Endodermal cell (in vitro differentiated cells): ENCODE results near the gene COX14. TPM values are rescaled to one million over a fixed set of nuclear protein-coding genes. Genes with fewer than 3 reads are reported as not detected.

ENCODE experiments used
- DNase-seq: peaks from one replicate; pipeline ENCODE4 v3.0.0-alpha.2; 2017
- H3K27ac ChIP-seq: 2 replicates; pipeline ENCODE4 v1.5.1; 2013; ENCODE audit warnings: mild to moderate bottlenecking, low read depth, low read length, moderate library complexity
- H3K27me3 ChIP-seq: 2 replicates; pipeline ENCODE4 v1.6.1; 2013; ENCODE audit warnings: mild to moderate bottlenecking, low read length, moderate library complexity; ENCODE audit not compliant: insufficient read depth, control insufficient read depth, poor library complexity, severe bottlenecking
- H3K36me3 ChIP-seq: 2 replicates; pipeline ENCODE4 v1.7.0; 2013; ENCODE audit warnings: mild to moderate bottlenecking, low read length, moderate library complexity; ENCODE audit not compliant: control insufficient read depth, insufficient read depth
- H3K4me1 ChIP-seq: one replicate; pipeline ENCODE4 v1.7.0; 2013; ENCODE audit warnings: low read length; ENCODE audit not compliant: control insufficient read depth, insufficient read depth
- H3K4me3 ChIP-seq: 2 replicates; pipeline ENCODE4 v1.5.1; 2013; ENCODE audit warnings: mild to moderate bottlenecking, low read length, moderate library complexity
- H3K9ac ChIP-seq: 2 replicates; pipeline ENCODE4 v1.6.1; 2013; ENCODE audit warnings: mild to moderate bottlenecking, low read length, moderate library complexity; ENCODE audit not compliant: poor library complexity, severe bottlenecking; ENCODE audit errors: extremely low read depth
- H3K9me3 ChIP-seq: 2 replicates; pipeline ENCODE4 v1.6.1; 2013; ENCODE audit warnings: mild to moderate bottlenecking, low read length, moderate library complexity; ENCODE audit not compliant: control insufficient read depth
- H3K27ac Mint-ChIP-seq: 2 replicates; pipeline ENCODE4 v1.8.0; 2020; ENCODE audit warnings: mixed read lengths
- H3K27me3 Mint-ChIP-seq: 2 replicates; pipeline ENCODE4 v1.8.0; 2021; ENCODE audit warnings: mild to moderate bottlenecking, mixed read lengths; ENCODE audit not compliant: insufficient read depth
- H3K36me3 Mint-ChIP-seq: 2 replicates; pipeline ENCODE4 v1.8.0; 2020; ENCODE audit warnings: low read depth, mixed read lengths
- H3K4me1 Mint-ChIP-seq: 2 replicates; pipeline ENCODE4 v1.8.0; 2020; ENCODE audit warnings: mixed read lengths
- H3K4me3 Mint-ChIP-seq: 2 replicates; pipeline ENCODE4 v1.8.0; 2020; ENCODE audit warnings: mild to moderate bottlenecking, moderate library complexity, mixed read lengths
- H3K9me3 Mint-ChIP-seq: 2 replicates; pipeline ENCODE4 v1.8.0; 2020; ENCODE audit warnings: mild to moderate bottlenecking, mixed read lengths
- CTCF ChIP-seq: fragments of 200-600 bp; sonication (generic); conservative IDR thresholded peaks from 2 replicates; pipeline ENCODE4 v1.5.0; 2021; ENCODE audit warnings: antibody characterized with exemption, mild to moderate bottlenecking
- WGBS, 2 experiments: methylation state at CpG; one replicate each; pipeline versions ENCODE4 v1.1.5 to v1.1.7; 2013; ENCODE audit warnings: missing lambda C conversion rate in 2 of 2, mixed read lengths in 1 of 2; ENCODE audit not compliant: insufficient coverage in 1 of 2, insufficient read length in 1 of 2; 5-methylcytosine and 5-hydroxymethylcytosine counted together
- total RNA-seq, 2 donors: library from RNA; stranded (reverse); fragmentation: NEBNext Ultra II Directional in 1 of 2; extraction: Animal tissue kit (Norgen Biotek cat#: 25700) in 1 of 2; gene quantifications; 2 replicates in 1 of 2; 3 replicates in 1 of 2; pipeline ENCODE4 v1.2.1, GENCODE V29; 2021

COX14 gene
- total RNA-seq, 2 donors from 2014 or later = 26.0 to 26.7 TPM

DNA sequence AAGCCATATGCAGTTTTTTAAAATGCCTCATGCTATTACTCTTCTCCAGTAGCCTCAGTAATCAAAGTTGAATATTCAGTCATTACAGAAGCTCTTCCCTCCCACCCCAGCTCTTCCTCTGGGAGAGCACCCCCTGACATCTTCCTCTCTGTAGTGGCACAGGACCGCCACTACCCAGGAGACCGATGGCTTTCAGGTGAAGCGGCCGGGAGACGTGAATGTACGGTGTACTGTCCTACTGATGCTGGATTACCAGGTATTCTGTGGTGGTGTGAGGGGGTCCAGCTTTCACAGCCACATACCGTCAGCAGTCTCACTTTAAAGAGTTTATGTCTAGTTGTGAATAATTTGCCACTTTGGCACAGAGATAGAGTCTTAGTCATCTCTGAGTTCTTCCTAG lies 22.3 kb upstream of the COX14 start:
- Mint-ChIP-seq H3K4me3 (no peak overlapping the region), H3K27ac (no peak overlapping the region), H3K27me3 (no peaks in the 10 kb centered on the region), H3K9me3 (no peaks in the 10 kb centered on the region), H3K4me1 (peaks cover 4% of the 10 kb centered on the region), H3K36me3 (peaks cover 72% of the 10 kb centered on the region)
- DNase-seq = no peak
- H3K4me3 ChIP-seq = no peak overlapping the region
- H3K9me3 ChIP-seq = no peaks in the 10 kb centered on the region
- H3K9ac ChIP-seq = no peak overlapping the region
- H3K27ac ChIP-seq = no peak overlapping the region
- peaks cover 75% of the 10 kb centered on the region for H3K36me3 ChIP-seq
- 97 to 100% methylated on average over 1 to 7 of the region's 7 CpGs for WGBS, 2 experiments
- TF ChIP-seq CTCF = no peak
- H3K27me3 ChIP-seq = no peaks in the 10 kb centered on the region
- no peaks in the 10 kb centered on the region for H3K4me1 ChIP-seq

GRCh38 chr12:50090391-50090790 lies 21.6 kb upstream of the COX14 start:
- DNase-seq = no peak
- peaks cover 4% of the 10 kb centered on the region for H3K4me1 Mint-ChIP-seq
- no peak overlapping the region for H3K27ac Mint-ChIP-seq
- Histone ChIP-seq H3K9me3 (no peaks in the 10 kb centered on the region), H3K4me1 (no peaks in the 10 kb centered on the region), H3K27me3 (no peaks in the 10 kb centered on the region), H3K27ac (no peak overlapping the region), H3K36me3 (peaks cover 82% of the 10 kb centered on the region), H3K4me3 (no peak overlapping the region), H3K9ac (no peak overlapping the region)
- no peak overlapping the region for H3K4me3 Mint-ChIP-seq
- no peaks in the 10 kb centered on the region for H3K27me3 Mint-ChIP-seq
- H3K9me3 Mint-ChIP-seq = no peaks in the 10 kb centered on the region
- peaks cover 78% of the 10 kb centered on the region for H3K36me3 Mint-ChIP-seq
- WGBS, 2 experiments = 92 to 100% methylated on average over 1 to 5 of the region's 5 CpGs
- no peak for TF ChIP-seq CTCF

- peaks cover 78% of the 10 kb centered on the region for H3K36me3 Mint-ChIP-seq
Measured at GRCh38 chr12:50097952-50098351, 14.1 kb upstream of the COX14 start.

More at GRCh38 chr12:50097952-50098351, 14.1 kb upstream of the COX14 start:
- Histone ChIP-seq H3K9ac (no peak overlapping the region), H3K27me3 (no peaks in the 10 kb centered on the region), H3K36me3 (peaks cover 79% of the 10 kb centered on the region), H3K9me3 (no peaks in the 10 kb centered on the region), H3K4me1 (no peaks in the 10 kb centered on the region), H3K4me3 (no peak overlapping the region), H3K27ac (no peak overlapping the region)
- no peak overlapping the region for H3K27ac Mint-ChIP-seq
- WGBS, 2 experiments = 92 to 93% methylated on average over 6 of the region's 6 CpGs
- peaks cover 5% of the 10 kb centered on the region for H3K4me1 Mint-ChIP-seq
- H3K27me3 Mint-ChIP-seq = no peaks in the 10 kb centered on the region
- H3K9me3 Mint-ChIP-seq = no peaks in the 10 kb centered on the region
- H3K4me3 Mint-ChIP-seq = no peak overlapping the region
- no peak for TF ChIP-seq CTCF
- no peak for DNase-seq
